Inflammatory macrophage (primary cell): ENCODE data around the gene GLT1D1.

Experiments used
- DNase-seq, 2 donors: peaks; one replicate each; pipeline ENCODE4 v3.0.0-alpha.2; 2020 to 2022

The GLT1D1 gene

DNA sequence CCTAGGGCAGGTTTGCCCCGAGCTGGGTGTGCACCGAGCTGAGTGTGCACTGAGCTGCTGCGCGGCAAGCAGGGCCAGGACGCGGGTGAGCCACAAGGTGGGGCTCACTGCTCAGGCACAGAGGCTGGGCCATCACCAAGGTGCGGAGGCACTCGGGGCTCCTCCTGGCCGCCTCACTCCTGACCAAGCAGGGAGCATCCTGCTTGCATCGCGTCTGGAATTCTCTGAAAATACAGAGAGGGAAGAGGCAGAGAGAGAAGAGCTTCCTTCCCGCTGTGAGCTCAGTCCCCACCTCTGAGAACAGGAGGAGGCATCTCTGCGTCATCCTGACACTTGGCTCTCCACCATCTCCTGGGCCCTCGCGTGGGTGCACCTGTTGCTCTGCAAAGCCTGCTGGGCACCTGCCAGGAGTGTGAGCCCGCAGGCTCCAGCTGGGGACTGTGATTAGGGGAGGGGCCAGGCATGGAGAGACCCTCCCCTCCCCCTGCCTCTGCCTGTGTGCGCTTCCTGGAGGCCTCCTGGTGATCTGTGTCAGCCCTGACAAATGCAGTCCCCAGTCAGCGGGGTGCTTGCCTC, 116.3 kb downstream of the GLT1D1 start:
- no peak for DNase-seq

GRCh38 chr12:128970110-128970509, 116.8 kb downstream of the GLT1D1 start:
- DNase-seq, result no peak

- DNase-seq, result no peak
Measured at GRCh38 chr12:128970941-128971340, 117.7 kb downstream of the GLT1D1 start.

- no peak for DNase-seq
Measured at GRCh38 chr12:128971802-128972201, 118.5 kb downstream of the GLT1D1 start.

- no peak for DNase-seq
Measured at GRCh38 chr12:128973883-128974681, 120.8 kb downstream of the GLT1D1 start.

DNA sequence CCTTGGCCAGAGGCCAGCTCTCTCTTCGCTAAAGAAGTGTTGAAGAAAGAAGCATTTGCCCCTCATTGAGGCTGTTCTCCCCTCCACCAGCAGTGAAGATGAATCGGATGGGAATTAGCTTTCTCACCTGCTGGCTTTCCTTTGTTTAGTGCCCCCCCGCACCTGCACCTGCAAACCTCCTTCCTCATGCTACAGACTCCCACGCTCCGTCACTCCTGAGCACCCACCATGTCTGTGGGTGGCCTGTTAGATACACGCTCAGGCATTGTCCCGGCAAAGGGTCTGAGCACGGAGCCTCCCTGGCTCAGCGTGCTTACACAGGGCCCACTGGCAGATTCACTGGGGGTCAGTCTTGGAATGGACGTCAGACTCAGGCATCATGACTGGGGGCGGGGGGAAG, 121.6 kb downstream of the GLT1D1 start:
- DNase-seq, result no peak

DNA sequence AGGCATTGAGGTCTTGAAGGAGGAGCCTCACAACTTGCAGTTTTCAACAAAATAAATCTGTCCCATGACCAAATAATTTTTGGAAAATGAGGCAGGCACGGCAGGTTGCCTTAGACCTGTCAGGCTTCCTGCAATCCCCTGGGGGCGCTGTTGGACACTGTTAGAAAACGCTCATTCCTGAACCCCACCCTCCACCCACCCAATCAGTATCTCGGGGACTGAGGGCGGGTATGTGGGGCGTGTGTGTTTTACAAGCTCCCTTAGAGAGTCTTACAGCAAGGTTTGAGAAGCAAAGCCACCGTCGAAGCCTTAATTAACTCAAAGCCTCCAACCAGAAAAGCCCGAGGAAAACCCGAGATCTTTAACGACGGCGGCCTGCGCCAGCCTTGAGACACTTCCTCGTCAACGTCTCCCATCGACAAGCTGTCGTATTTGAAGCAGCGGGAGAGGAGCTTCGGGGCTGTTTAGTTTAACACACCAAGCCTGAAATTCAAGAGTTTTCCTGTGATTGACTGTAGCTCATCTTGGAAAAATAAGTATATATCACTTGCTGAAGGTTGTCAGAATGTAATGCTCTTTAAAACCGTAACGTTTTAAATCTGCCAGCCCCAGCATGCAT, 123.0 kb downstream of the GLT1D1 start:
- DNase-seq, result peak; percentile 6 to 50

DNA sequence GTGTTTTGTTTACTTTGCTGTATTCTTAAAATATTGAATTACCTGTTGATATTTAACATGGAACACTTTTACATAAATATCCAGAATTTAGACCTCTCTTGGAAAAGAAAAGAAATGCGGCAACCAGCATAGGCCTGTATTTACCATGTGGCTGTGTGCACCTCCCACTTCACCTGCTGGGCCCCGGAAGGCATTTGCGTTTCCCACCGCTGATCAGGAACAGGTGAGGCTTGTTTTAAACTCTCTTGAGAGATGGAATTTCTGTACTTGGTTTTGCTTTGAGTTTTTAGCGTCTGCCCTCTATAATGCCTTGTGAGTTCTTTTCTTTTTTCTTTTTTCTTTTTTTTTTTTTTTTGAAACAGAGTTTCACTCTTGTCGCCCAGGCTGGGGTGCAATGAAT, 124.2 kb downstream of the GLT1D1 start:
- no peak for DNase-seq

- DNase-seq, result no peak
Measured at GRCh38 chr12:128978067-128978466, 124.8 kb downstream of the GLT1D1 start.

- DNase-seq, result no peak
Measured at GRCh38 chr12:128980623-128981022, 127.3 kb downstream of the GLT1D1 start.

- DNase-seq, result no peak
Measured at GRCh38 chr12:128981971-128982533, 128.8 kb downstream of the GLT1D1 start.

GRCh38 chr12:128982933-128983332, 129.7 kb downstream of the GLT1D1 start:
- no peak for DNase-seq

- DNase-seq, result no peak
Measured at GRCh38 chr12:128983371-128983770, 130.1 kb downstream of the GLT1D1 start.

GRCh38 chr12:128986957-128987356, 133.7 kb downstream of the GLT1D1 start:
- no peak for DNase-seq

DNA sequence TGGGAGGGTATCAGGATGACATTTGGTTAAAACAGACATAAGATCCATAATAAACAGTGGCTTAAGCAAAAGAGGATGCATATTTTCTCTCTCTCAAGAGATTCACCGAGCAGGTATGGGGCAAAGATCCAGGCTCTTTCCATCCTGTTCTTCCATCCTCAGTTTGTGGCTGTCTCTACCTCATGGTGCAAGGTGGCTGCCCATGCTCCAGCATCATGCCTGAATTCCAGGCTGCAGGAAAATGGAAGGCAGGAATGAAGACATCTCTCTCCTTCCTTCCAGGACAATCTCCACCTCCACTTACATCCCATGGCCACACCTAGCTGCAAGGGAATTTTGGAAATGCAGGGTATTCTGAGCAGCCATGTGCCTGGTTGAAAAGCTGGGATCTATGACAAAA, 136.0 kb downstream of the GLT1D1 start:
- no peak for DNase-seq

GRCh38 chr12:128991716-128992115, 138.4 kb downstream of the GLT1D1 start:
- no peak for DNase-seq

- no peak for DNase-seq
Measured at GRCh38 chr12:128992116-128992515, 138.8 kb downstream of the GLT1D1 start.

GRCh38 chr12:128992550-128992949, 139.3 kb downstream of the GLT1D1 start:
- no peak for DNase-seq

GRCh38 chr12:128994856-128995255, 141.6 kb downstream of the GLT1D1 start:
- DNase-seq, result no peak

- no peak for DNase-seq
Measured at GRCh38 chr12:128995619-128996018, 142.3 kb downstream of the GLT1D1 start.

- DNase-seq, result no peak
Measured at GRCh38 chr12:129001826-129002225, 148.5 kb downstream of the GLT1D1 start.

- no peak for DNase-seq
Measured at GRCh38 chr12:129002427-129002826, 149.1 kb downstream of the GLT1D1 start.

DNA sequence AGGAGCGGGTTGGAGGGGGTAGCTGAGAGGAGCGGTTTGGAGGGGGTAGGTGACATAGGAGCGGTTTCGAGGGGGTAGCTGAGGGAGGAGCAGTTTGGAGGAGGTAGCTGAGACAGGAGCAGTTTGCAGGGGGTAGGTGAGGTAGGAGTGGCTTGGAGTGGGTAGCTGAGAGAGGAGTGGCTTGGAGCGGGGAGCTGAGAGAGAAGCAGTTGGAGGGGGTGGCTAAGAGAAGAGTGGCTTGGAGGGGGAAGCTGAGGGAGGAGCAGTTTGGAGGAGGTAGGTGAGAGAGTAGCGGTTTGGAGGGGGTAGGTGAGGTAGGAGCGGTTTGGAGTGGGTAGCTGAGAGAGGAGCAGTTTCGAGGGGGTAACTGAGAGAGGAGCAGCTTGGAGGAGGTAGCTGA, 152.1 kb downstream of the GLT1D1 start:
- DNase-seq, result no peak

GRCh38 chr12:129005829-129006228, 152.6 kb downstream of the GLT1D1 start:
- DNase-seq, result no peak
